PC-9 (cell line): Measurements from ENCODE around the gene ATG4D. TPM values are rescaled to one million over a fixed set of nuclear protein-coding genes. Genes with fewer than 3 reads are reported as not detected.

ENCODE experiments used
- BruUV-seq: library from RNA; stranded (reverse); fragments of 400-500 nt; replicated peaks from 2 replicates; lab custom pipeline; 2021; lab: Mats Ljungman, UMichigan
- CTCF ChIA-PET: fragments of 300-600 bp; sonication (Branson Sonifier 250); formaldehyde crosslinking; loops from one replicate; lab custom pipeline; 2022; ENCODE audit warnings: antibody characterized with exemption; lab: Charles Lee
- POLR2A ChIA-PET: fragments of 300-600 bp; sonication (Branson Sonifier 250); formaldehyde crosslinking; loops from one replicate; lab custom pipeline; 2022; ENCODE audit warnings: antibody characterized with exemption; ENCODE audit not compliant: unreplicated experiment; lab: Charles Lee
- DNase-seq, 2 experiments: peaks; one replicate each; pipeline versions ENCODE4 v3.0.0 to v3.0.0-alpha.2; 2015 to 2022; ENCODE audit warnings: mixed read lengths in 1 of 2
- H2AFZ ChIP-seq: fragments of 200-600 bp; sonication (generic); 2 replicates; pipeline ENCODE4 v1.8.1; 2017; ENCODE audit warnings: antibody characterized with exemption
- H3F3A ChIP-seq: fragments of 200-600 bp; sonication (generic); 2 replicates; pipeline ENCODE4 v1.8.1; 2017; ENCODE audit warnings: antibody characterized with exemption, mild to moderate bottlenecking, low read depth; ENCODE audit not compliant: insufficient read depth
- H3K27ac ChIP-seq: fragments of 200-600 bp; sonication (generic); 2 replicates; pipeline ENCODE4 v1.6.1; 2016; ENCODE audit warnings: mixed run types
- H3K27me3 ChIP-seq: fragments of 200-600 bp; sonication (generic); 2 replicates; pipeline ENCODE4 v1.6.1; 2016; ENCODE audit warnings: low read depth, mixed run types; ENCODE audit not compliant: insufficient read depth
- H3K36me3 ChIP-seq: fragments of 200-600 bp; sonication (generic); 2 replicates; pipeline ENCODE4 v1.6.1; 2016; ENCODE audit warnings: low read depth, mixed run types
- H3K4me1 ChIP-seq: fragments of 200-600 bp; sonication (generic); replicated peaks from 2 replicates; pipeline ENCODE4 v1.6.1; 2016; ENCODE audit warnings: mixed run types; ENCODE audit not compliant: insufficient read depth
- H3K4me2 ChIP-seq: fragments of 200-600 bp; sonication (generic); 2 replicates; pipeline ENCODE4 v1.6.1; 2017; ENCODE audit warnings: mixed run types
- H3K4me3 ChIP-seq: fragments of 200-600 bp; sonication (generic); 2 replicates; pipeline ENCODE4 v1.6.1; 2016; ENCODE audit warnings: mixed run types
- H3K79me2 ChIP-seq: fragments of 200-600 bp; sonication (generic); 2 replicates; pipeline ENCODE4 v1.6.1; 2017; ENCODE audit warnings: low read depth, mixed run types
- H3K9me2 ChIP-seq: fragments of 200-600 bp; sonication (generic); 2 replicates; pipeline ENCODE4 v1.8.1; 2017; ENCODE audit warnings: mild to moderate bottlenecking; ENCODE audit not compliant: insufficient read depth
- H3K9me3 ChIP-seq: fragments of 200-600 bp; sonication (generic); 2 replicates; pipeline ENCODE4 v1.8.1; 2016; ENCODE audit warnings: low read depth; ENCODE audit not compliant: insufficient read depth
- H4K20me1 ChIP-seq: fragments of 200-600 bp; sonication (generic); 2 replicates; pipeline ENCODE4 v1.8.1; 2017; ENCODE audit not compliant: insufficient read depth
- EZH2 ChIP-seq: fragments of 200-600 bp; sonication (generic); IDR thresholded peaks from 2 replicates; pipeline ENCODE4 v1.8.0; 2017; ENCODE audit warnings: antibody characterized with exemption, low read depth
- intact Hi-C: fragments of 100-400 bp; cut with micrococcal nuclease; formaldehyde crosslinking; loops from one replicate; pipeline ENCODE4 v1.10.0; 2022; ENCODE audit not compliant: unreplicated experiment
- total RNA-seq: library from RNA; stranded (reverse); gene quantifications from 2 replicates; pipeline ENCODE4 v1.2.3, GENCODE V29; 2021
- TF ChIP-seq, protein P1 (sequence below): fragments of 200-600 bp; sonication (generic); conservative IDR thresholded peaks from 2 replicates; pipeline ENCODE4 v1.6.1; 2017; ENCODE audit warnings: mixed run types, antibody characterized with exemption, mild to moderate bottlenecking, moderate library complexity

Gene ATG4D
- total RNA-seq, 1 experiment from 2014 or later: 40.2 TPM

DNA sequence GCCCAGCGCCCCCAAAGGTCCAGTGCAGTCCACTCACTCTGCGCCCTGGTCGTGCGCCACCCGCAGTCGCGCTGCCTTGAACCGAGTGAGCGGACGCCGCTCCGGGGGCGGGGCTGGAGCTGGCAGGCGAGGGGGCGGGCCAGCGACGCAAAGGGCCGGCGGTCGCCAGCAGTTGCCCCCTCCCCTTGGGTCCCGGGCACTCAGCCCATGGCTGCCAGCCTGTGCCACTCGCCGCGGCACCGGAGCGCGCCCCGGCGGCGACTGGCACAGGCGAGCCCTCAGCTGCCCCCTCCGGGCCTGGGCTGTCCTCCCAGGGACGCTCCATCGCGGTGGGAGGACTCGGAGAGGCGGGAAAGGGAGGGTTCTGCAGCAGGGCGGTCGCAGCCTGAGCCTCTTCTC is 26.3 kb upstream of the ATG4D start, which contains the start of gene S1PR5:
Gene S1PR5, minus strand, starts transcription at position 87 of the 399 bp plus-strand sequence. CDS start 2,436 bp downstream, outside the sequence.
- H3K4me3 ChIP-seq: peak within 1 kb of the TSS; percentile 82
- CTCF ChIA-PET: interaction anchor here (0.6 kb wide), 1 partner anchor 14 kb away, joined by 6 read pairs; no protein-coding TSS in a partner anchor

GRCh38 chr19:10517760-10518443 is 25.8 kb upstream of the ATG4D start:
- intact Hi-C loops: no loop called here
- POLR2A ChIA-PET: interaction anchor here (0.7 kb wide), 1 partner anchor 128 kb away, joined by 20 read pairs; no protein-coding TSS in a partner anchor
- TF ChIP-seq EZH2: no peak
- TF ChIP-seq, protein P1, sequence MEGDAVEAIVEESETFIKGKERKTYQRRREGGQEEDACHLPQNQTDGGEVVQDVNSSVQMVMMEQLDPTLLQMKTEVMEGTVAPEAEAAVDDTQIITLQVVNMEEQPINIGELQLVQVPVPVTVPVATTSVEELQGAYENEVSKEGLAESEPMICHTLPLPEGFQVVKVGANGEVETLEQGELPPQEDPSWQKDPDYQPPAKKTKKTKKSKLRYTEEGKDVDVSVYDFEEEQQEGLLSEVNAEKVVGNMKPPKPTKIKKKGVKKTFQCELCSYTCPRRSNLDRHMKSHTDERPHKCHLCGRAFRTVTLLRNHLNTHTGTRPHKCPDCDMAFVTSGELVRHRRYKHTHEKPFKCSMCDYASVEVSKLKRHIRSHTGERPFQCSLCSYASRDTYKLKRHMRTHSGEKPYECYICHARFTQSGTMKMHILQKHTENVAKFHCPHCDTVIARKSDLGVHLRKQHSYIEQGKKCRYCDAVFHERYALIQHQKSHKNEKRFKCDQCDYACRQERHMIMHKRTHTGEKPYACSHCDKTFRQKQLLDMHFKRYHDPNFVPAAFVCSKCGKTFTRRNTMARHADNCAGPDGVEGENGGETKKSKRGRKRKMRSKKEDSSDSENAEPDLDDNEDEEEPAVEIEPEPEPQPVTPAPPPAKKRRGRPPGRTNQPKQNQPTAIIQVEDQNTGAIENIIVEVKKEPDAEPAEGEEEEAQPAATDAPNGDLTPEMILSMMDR: no peak
- H3F3A ChIP-seq: peaks cover 33% of the 10 kb centered on the region
- no peak overlapping the region for H3K27ac ChIP-seq
- no peaks in the 10 kb centered on the region for H3K36me3 ChIP-seq
- H3K79me2 ChIP-seq: no peaks in the 10 kb centered on the region
- peak in 1 of 2 experiments; percentile 65 for DNase-seq
- peaks cover 4% of the 10 kb centered on the region; the same call in 1 of the 2 replicates for H3K27me3 ChIP-seq
- 0 out of 2 replicates have a peak, but pooled peaks cover 4% of the 10 kb centered on the region for H4K20me1 ChIP-seq
- peak overlapping the region; percentile 97 for H3K4me2 ChIP-seq
- CTCF ChIA-PET: no interaction called here
- peaks cover 28% of the 10 kb centered on the region for H3K4me1 ChIP-seq
- peak overlapping the region; percentile 97 for H2AFZ ChIP-seq
- H3K4me3 ChIP-seq: peak overlapping the region; percentile 82
- no TSS peak for BruUV-seq
- H3K9me3 ChIP-seq: no peaks in the 10 kb centered on the region
- no peaks in the 10 kb centered on the region for H3K9me2 ChIP-seq

More for the DNA sequence above, 26.3 kb upstream of the ATG4D start, which contains the start of gene S1PR5:
- H3K27ac ChIP-seq: no peak within 1 kb of the TSS
- TF ChIP-seq EZH2: no peak
- TF ChIP-seq, protein P1: no peak; the same call in 1 of the 2 replicates
- DNase-seq: peak in 1 of 2 experiments; percentile 58
- H3K79me2 ChIP-seq: no peaks in the 10 kb centered on the region
- no TSS peak for BruUV-seq
- peak within 1 kb of the TSS; percentile 97 for H2AFZ ChIP-seq
- H4K20me1 ChIP-seq: 0 out of 2 replicates have a peak, but pooled peaks cover 4% of the 10 kb centered on the region
- no peaks in the 10 kb centered on the region for H3K9me2 ChIP-seq
- POLR2A ChIA-PET: no interaction called here
- intact Hi-C loops: no loop called here
- peaks cover 37% of the 10 kb centered on the region for H3F3A ChIP-seq
- peaks cover 28% of the 10 kb centered on the region for H3K4me1 ChIP-seq
- peak within 1 kb of the TSS; percentile 97 for H3K4me2 ChIP-seq
- peaks cover 4% of the 10 kb centered on the region; the same call in 1 of the 2 replicates for H3K27me3 ChIP-seq
- H3K36me3 ChIP-seq: no peaks in the 10 kb centered on the region
- H3K9me3 ChIP-seq: no peaks in the 10 kb centered on the region

- POLR2A ChIA-PET: interaction anchor here (0.7 kb wide), 1 partner anchor 127 kb away, joined by 20 read pairs; no protein-coding TSS in a partner anchor
- H3K36me3 ChIP-seq: no peaks in the 10 kb centered on the region
- no peak overlapping the region for H2AFZ ChIP-seq
- H3K4me1 ChIP-seq: peaks cover 28% of the 10 kb centered on the region
- H4K20me1 ChIP-seq: 0 out of 2 replicates have a peak, but pooled peaks cover 4% of the 10 kb centered on the region
- peak overlapping the region; percentile 97 for H3K4me2 ChIP-seq
- no peak overlapping the region for H3K27ac ChIP-seq
- no peaks in the 10 kb centered on the region for H3K79me2 ChIP-seq
- CTCF ChIA-PET: no interaction called here
- intact Hi-C loops: no loop called here
- H3K9me2 ChIP-seq: no peaks in the 10 kb centered on the region
- peaks cover 4% of the 10 kb centered on the region; the same call in 1 of the 2 replicates for H3K27me3 ChIP-seq
- peaks cover 33% of the 10 kb centered on the region for H3F3A ChIP-seq
- no peak overlapping the region for H3K4me3 ChIP-seq
- no peaks in the 10 kb centered on the region for H3K9me3 ChIP-seq
- BruUV-seq: no TSS peak
- TF ChIP-seq EZH2: no peak
- TF ChIP-seq, protein P1: no peak
- no peak for DNase-seq
Measured at GRCh38 chr19:10518444-10519361, 25.0 kb upstream of the ATG4D start.
